HG03442 (cell line): ENCODE data around the gene ZIC2.

ENCODE experiments used
- ATAC-seq: cut with Tn5 transposase; IDR thresholded peaks from one replicate; pipeline ENCODE4 v1.9.1; 2021; ENCODE audit warnings: mild to moderate bottlenecking, moderate library complexity; ENCODE audit not compliant: unreplicated experiment

Gene ZIC2

DNA sequence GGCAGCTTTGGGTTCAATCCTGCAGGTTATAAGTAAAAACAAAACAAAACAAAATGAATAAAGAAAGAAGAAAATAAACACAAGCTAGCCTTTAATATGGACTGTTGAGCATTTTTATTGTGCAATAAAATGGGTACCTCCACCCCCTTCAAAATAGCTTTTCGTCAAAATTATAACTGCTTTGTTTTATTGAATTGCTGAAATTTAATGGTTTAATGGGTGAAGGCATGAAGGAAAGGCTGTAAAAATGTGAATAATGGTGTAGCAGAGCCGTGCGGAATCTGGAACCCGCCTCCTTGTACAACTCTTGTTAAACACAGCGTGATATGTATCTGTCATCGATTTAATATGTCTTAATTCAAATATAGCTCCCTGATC lies 7.8 kb upstream of the ZIC2 start:
- no peak for ATAC-seq

DNA sequence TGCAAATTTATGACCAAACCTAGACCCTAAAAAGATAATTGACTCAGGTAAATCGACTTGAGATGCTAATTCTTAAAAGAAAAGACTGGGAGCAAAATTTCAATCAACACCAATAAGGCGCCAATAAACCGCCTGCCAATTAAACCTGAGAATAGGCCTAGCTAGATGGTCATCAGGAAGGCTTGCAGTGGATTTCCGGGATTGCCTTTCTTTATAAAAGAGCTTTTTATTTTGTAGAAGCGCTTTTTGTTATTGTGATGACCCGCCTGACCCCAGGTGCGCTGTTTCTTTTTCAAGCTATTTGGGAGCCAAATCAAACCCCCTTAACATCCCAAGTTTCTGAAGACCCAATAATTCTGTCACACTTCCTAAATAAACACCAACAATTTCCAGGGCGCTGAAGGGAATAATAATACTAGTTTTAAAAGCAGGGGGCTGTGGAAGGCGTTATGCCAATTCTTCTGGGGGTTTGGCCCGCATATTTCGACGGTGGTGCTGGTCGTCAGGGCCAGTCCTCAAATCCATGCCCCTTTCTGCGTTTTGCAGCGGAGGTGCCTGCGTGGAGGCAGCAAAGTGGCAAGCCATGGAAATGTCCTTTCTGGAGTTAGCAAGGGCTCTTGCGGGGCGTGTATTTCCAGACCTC lies 7.2 kb upstream of the ZIC2 start:
- ATAC-seq = no peak

DNA sequence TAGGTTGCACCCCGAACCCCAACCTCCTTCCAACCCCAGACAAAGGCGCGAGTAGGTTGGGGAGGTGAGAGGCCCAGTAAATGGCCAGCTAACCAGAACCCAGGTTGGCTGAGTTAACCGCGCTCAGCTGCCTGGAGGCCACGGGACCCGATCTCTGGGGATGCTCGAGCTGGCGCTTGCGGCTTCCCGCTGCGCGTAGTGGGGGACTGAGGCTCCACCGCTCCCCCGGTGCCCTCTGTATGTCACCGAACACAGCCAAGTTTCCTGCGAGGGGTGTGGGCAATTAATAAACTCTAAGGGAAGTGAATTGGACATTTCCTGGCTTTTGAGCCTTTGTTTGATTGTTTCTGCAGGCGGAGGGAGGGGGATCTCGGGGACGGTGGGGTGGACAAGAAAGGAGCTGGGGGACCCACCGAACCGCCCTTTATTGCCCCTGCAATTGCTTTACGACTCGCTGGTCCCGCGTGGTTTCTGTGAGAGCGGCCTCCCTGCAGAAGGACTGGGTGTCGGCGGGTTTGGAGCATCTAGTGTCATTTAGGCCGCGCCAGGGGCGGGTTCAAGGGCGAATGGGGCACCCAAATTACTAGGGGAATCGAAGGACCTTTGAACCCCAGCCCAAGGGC lies 6.5 kb upstream of the ZIC2 start:
- ATAC-seq = no peak

DNA sequence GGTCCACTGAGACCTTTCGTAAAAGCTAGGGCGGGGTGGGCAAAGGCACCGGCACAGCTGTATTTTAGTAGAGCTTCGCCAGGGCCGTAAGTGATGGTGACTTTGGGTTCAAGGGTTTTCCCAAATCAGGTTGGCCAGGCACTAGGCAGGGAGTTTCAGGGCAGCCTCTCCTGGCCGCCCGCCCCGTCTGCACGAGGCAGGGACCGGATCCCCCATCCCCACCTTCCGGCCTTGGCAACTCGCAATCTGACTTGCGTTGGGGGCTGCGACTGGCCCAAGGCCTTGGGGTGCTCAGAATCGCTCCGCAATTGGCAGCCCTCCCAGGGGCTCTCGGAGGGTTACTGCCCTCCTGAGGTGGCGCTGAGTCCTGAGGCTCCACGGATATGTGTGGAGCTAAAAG lies 6.0 kb upstream of the ZIC2 start:
- no peak for ATAC-seq

DNA sequence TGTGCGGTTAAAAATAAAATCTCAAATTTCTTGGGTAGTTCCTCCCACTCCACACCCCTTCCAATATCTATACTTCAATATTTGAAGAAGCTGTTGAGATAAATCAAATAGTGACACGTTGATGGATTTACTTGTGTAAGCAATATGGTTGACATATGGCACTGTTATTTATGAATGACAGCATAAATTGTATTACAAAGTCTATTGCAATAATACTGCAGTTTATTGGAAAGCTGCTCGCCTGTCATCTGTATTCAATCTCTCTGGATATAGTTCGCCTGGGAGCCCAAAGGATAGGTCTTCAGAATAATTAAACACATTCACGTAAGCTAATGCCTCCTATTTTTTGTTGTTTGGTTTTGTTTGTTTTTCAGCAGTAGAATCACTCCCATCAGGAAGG lies 5.0 kb upstream of the ZIC2 start:
- no peak for ATAC-seq

DNA sequence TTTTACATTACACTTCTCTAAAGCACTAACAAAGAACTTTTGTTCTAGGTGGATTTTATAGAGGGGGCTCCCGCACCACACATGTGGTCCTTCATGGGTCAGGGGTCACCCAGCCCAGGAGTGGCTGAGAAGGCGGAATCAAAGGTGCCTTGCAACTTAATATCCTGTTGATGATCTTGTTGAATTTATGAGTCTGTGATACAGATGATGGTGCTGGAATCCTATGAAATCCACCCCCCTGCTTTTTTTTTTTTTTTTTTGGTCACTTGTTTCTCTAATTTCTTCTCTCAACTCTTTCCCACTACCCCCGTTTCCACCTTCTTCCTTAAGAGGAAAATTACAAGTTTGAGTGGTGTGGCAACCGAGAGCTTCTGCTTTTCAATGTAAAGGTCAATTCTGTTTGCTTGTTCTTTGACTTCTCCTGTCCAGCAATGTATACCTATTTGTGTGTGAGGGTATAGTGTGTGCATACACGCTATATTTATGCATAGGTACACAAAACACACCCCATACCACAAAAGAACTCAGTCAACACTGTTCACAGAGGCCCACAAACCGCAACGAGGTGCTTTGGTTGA lies 4.2 kb upstream of the ZIC2 start:
- no peak for ATAC-seq

DNA sequence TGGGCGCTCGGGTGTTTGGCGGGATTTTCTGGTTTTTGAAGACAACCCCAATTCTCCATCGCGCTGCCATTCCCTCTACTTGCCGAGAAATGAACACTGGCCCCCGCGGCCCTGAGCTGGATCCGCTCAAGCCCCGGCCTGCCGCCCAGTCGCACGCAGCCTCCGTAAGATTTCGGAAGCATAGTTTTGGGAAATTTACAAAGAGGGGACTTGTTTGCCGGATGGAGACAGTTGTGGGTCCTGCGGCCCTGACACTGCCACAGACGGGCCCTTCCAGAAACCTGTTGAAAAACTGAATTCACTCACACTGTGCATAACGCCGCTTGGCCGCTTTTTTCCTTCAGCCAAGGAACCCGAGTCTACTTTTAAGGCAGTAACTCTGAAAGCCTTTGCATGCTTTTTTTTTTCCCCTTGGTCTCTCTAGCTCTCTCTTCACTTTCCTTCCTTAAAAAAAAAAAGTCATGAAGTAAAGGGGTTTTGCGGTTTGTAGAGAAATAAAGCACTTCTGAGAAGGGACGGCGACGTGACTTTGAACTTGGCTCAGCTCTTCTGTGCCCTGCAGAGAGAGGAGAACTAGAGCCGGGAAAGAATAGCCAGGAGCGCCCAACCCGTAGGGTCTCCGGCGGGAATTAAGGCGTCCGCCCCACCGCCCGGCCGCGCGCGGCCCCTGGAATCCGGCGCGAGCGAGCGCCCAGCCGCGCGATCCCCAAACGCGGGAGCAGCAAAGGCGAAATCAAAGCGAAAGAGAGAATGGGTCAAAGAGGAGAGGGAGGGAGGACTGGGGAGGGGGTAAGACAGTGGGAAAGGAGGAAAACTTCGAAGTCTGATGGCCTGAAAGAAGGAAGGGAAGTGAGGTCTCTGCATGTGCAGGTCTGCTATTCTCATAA lies 3.4 kb upstream of the ZIC2 start:
- ATAC-seq = no peak

DNA sequence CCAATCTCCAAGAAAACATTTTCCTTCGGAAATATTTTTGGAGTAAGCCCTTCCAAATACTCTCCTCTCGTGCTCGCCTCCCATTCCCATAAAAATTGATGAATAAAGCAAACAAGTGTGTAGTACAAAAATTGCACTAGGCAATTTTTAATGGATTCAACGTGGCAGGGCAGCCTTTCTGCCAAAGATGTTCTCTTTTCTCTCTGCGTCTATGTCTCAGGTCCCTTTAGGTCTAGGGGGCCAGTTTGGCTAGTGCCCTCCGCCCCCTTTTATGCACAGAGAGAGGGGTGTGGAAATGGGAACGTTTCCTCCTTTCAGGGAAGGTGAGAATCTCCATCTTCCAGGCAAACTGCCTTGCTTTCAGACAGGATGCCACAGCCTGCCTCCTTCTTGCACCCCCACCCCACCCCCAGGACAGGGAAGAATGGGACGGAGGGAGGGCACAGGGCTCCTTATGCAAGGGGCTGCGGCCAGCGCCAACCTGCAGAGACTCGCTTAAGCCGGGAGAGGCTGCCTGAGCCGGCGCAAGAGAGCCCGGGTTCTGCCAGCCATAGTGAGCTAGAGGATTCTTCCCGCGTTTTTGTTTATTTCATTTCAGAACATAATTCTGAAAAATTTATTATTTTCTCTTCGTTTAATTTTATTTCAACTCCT lies 2.7 kb upstream of the ZIC2 start:
- no peak for ATAC-seq

DNA sequence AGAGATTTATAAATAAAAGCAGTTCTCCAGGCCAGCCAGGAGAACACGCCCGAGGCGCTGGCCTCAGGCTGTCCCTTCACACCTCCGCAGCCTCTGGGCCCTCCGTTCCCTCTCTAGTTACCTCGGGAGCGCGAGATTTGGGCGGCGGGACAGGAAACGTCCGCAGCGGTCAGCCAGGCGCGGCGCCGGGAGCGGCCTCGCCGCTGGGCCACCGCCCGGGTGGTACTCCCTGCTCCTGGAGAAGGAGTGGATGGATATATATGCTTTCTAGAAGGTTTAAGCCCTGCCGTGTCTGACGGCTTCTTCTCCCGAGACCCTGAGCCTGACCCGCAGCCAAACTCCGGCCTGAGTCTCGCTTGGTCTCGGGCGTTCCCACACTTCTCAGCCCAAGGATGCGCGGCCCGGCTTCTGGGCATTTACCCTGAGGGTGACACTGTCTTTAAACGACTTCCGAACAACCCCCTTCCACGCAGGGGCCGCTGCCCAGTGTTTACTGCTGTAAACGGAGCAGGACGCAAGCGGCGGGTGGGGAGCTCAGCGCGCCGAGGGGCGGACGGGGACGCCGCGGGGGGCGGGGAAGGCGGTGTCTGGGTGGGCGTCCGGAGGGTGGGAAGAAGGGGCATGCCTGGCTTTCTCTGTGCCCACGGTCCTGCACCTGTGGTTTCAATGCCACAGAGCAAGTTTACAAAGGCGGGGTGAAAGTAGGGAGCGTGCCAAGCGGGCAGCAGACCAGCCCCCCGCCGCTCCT lies 2.0 kb upstream of the ZIC2 start:
- no peak for ATAC-seq

DNA sequence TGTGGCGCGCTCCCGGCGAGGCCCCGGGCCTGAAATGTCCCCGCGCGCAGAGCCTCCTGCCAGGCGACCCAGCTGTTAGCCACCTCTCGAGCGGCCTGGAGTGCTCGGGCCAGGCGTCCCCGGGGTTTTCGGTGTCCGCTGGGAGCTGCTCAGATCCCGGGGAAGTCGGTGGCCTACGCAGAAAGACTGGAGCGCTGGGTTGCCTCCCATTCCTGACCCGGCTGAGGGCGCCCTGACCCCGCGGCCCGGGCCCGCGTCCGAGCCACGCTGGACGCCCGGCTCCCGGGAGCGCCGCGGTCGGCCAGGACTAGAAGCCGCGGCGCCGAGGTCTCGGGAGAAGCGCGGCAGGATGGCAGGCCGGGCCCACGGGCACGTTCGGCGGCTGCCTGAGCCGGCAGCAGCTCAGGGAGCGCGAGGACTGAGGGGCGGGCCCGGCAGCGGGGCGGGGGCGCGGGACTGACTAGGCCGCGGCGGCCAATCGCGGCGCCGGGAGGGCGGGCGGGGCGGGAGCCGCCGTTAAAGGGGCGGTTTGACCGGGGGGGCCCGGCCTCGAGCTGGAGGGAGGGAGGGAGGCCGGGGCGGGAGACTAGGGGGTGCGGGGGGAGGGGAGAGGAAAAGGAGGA lies 1.3 kb upstream of the ZIC2 start:
- peak; percentile 45 for ATAC-seq

DNA sequence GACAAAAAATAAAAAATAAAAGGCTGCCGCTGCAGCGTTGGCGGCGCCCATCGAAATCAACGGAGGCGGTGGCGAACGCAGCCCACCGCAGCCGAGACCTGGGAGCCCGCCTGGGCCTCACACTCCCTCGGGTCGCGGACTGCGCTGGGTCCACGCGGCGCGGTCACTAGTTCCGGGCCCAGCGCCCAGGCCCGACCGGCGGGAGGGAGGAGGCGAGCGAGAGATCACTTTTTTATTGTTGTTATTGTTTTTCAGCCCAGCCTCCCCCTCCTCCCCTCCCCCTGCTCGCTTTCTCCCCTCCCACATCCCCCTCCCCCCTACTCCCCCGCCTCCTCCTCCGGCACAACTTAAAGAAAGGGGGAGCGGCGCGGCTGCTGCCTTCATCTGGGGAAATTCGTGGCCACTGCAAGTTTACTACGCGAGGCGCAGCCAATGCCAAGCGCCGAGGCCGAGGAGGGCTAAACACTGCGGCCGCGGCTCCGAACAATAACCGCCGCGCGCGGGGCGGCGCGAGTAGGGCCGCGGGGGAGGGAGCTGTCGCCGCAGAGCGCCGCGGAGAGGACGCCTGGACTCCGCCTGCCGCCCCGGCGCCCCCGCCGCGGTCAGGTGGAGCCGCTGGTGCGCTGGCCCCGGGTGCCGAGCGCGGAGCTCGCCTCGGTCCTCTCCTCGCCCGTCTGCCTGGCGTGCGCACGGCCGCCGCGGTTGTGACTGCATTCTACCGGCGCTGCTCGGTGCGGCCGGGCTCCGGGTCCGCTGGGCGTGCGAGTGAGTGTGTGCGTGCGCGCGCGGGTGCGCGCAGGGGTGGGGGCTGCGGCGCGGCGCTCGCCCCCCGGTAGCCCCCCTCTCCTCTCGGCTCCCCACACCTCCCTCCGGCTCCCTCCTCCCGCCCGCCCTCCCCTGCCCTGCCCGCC lies 505 bp upstream of the ZIC2 start:
- ATAC-seq = no peak

DNA sequence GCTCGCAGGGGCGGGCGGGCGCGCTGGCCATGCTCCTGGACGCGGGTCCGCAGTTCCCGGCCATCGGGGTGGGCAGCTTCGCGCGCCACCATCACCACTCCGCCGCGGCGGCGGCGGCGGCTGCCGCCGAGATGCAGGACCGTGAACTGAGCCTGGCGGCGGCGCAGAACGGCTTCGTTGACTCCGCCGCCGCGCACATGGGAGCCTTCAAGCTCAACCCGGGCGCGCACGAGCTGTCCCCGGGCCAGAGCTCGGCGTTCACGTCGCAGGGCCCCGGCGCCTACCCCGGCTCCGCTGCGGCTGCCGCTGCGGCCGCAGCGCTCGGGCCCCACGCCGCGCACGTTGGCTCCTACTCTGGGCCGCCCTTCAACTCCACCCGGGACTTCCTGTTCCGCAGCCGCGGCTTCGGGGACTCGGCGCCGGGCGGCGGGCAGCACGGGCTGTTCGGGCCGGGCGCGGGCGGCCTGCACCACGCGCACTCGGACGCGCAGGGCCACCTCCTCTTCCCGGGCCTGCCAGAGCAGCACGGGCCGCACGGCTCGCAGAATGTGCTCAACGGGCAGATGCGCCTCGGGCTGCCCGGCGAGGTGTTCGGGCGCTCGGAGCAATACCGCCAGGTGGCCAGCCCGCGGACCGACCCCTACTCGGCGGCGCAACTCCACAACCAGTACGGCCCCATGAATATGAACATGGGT lies 599 bp downstream of the ZIC2 start:
- ATAC-seq = no peak

DNA sequence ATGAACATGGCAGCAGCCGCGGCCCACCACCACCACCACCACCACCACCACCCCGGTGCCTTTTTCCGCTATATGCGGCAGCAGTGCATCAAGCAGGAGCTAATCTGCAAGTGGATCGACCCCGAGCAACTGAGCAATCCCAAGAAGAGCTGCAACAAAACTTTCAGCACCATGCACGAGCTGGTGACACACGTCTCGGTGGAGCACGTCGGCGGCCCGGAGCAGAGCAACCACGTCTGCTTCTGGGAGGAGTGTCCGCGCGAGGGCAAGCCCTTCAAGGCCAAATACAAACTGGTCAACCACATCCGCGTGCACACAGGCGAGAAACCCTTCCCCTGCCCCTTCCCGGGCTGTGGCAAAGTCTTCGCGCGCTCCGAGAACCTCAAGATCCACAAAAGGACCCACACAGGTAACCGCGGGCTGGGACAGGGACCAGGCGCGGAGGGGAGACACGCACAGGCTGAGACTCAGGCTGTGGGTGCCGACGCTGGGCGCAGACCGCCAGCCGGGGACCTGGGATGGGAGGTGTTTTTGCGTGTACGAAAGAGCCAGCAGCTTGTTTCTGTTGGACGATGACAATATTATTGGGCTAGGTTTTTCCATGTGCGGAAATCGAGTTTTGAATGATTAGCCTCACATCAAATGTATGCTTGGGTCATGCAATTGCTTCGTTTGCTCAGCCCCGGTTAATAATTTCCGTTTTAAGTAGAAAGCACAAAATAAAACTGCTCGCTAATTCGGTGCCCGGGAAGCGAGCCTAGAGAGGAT lies 1.3 kb downstream of the ZIC2 start:
- ATAC-seq = no peak

DNA sequence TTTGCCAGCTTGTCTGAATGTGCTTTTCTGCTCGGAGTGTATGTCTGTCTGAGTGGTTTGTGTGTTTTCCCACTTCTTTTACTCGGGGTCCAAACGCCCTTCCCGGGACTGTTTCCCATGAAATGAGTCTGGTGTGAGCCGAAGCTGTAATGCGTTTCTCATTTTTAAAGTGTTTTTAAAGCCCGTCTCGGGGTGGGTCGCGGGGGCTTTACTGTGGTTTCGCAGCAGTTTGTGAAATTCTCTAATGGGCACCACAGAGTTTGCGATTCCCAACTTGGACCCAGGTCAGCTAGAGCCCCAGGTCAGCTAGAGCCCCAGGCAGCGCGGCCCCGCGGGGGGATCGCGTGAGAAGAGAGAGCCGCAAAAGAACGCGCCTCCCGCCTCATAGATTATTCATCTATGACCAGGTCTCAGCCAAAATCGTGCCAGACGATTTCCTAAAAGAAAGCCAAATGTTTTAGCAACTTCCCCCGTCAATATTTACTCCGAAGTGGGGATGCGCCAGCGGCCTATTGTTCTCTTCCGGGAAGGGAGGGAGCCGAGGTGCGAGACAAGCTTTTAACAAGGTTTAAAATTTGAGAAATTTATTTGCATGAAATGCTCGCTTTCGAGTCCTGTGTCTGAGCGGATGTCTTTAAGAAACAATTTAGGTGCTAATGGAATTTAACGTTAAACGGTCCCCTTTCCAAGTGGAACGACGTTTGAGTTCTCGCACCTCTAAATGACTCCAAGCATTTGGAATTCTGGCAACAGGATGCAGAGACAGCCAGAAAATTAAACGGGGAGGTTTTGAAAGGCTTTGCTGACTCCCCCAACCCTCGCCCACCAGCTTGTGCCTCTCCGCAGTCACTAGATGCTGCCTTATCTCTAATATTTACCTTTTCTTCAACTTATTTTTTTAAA lies 2.2 kb downstream of the ZIC2 start:
- ATAC-seq = no peak

DNA sequence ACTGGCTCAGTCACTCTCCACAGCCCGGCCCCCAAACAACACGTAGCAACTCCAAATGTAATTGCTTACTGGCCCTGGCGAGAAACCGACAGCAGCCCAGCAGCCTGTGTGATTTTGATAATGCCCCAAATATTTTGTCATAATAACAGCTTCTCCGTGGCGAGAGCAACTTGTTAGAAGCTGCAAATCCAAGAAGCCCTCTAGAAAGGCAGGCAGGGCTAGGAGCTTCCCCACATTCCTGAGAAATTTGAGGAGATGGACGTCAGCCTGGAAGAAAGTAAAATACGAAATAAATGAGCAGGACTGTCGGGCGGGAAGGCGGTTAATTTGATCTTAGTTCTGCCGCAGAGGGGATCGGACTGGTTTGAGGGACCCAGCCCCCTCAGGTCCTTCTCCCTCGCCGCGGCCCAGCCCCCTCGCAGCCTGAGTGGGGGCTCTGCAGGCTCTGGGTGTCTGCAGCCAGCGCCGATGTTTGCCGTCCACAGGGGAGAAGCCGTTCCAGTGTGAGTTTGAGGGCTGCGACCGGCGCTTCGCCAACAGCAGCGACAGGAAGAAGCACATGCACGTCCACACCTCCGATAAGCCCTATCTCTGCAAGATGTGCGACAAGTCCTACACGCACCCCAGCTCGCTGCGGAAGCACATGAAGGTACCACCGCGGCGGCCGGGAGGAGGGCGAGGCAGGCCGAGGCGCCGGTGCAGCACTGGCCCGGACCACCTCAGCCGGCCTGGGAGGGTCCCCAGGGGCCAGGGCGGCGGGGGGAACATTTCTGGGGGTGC lies 3.1 kb downstream of the ZIC2 start:
- no peak for ATAC-seq
